Ramos (cell line): ENCODE measurements around the gene ATAD2B.
"Not testable (repeated sequence)": the region's sequence is repeated elsewhere in the genome, so short reads cannot be mapped to it uniquely, and the experiment has no call there.

Experiments
- in situ Hi-C: fragments of 300-500 bp; cut with MboI; formaldehyde crosslinking; loops from one replicate; pipeline ENCODE4 v1.14.3; 2022; ENCODE audit warnings: low sequenced_read_pairs; ENCODE audit not compliant: unreplicated experiment

The ATAD2B gene

GRCh38 chr2:23756593-23757292 lies 170.2 kb downstream of the ATAD2B start:
- in situ Hi-C loops, result no loop called here

DNA sequence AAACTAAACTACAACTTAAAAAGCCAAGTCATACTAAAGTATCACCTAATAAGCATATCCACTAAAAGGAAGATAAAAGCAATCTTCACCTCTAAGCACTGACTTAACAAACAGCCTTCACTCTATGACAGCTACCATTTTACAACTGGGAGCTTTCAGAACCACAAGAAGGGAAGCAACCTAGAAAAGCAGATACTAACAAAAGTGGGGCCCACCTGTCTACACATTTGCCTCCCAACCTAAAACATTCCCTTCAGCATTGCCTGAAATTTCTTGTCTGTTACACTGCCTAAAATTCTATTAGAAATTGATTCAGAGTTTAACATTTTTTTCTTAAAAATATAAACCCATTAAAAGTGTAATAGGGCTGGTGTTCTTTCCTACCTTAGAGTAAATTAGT lies 172.0 kb downstream of the ATAD2B start:
- in situ Hi-C loops, result no loop called here

GRCh38 chr2:23753291-23754010 lies 173.5 kb downstream of the ATAD2B start:
- in situ Hi-C loops, result no loop called here

DNA sequence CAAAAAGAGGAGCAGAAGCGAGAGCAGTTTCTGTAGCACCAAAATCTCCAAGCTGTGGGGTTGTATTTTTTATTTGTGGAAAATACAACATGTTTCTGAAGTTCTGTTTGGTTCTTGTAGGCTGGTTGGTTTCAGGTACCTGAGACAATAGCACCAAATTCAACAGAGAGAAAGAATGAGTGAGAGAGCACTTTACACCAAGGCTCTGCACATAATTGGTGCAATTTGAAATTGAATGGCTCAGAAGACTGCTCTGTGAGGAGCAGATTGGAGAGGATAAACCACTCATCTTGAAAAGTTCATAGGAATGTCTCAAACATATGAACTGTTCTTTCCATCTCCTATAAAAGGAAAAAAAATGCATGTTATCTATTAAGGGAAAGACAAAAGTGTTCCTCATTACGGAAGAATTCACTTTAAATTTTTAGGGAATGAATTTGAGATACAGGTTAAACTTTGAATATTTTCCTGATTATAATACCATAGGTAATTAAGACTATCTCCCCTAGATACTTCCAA lies 175.1 kb downstream of the ATAD2B start:
- in situ Hi-C loops, result no loop called here

- in situ Hi-C loops, result no loop called here
Observed at GRCh38 chr2:23746141-23746863, 180.6 kb downstream of the ATAD2B start.

GRCh38 chr2:23745726-23746105 lies 181.2 kb downstream of the ATAD2B start:
- in situ Hi-C loops, result no loop called here

DNA sequence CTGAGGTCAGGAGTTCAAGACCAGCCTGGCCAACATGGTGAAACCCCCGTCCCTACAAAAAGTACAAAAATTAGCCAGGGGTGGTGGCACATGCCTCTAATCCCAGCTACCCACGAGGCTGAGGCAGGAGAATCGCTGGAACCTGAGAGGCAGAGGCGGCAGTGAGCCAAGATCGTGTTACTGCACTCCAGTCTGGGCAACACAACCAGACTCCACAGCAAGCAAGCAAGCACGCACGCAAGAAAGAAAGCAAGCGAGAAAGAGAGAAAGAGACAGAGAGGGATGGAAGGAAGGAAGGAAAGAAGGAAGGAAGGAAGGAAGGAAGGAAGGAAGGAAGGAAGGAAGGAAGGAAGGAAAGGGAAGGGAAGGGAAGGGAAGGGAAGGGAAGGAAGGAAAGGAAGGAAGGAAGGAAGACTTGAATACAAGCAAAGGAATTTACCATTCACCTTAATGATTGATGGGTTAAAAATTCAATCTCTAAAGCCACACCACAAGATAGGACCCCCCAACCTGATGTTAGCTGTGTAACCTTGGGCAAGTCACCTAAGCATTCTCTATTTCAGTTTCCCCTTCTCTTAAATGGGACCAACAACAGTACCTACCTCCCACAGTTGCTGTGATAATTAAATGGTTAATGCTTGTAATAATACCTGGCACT lies 181.7 kb downstream of the ATAD2B start:
- in situ Hi-C loops, result no loop called here

- in situ Hi-C loops, result not testable (repeated sequence)
Observed at GRCh38 chr2:23736783-23737182, 190.1 kb downstream of the ATAD2B start.

GRCh38 chr2:23734416-23734815 lies 192.5 kb downstream of the ATAD2B start:
- in situ Hi-C loops, result no loop called here

GRCh38 chr2:23723029-23723428 lies 203.9 kb downstream of the ATAD2B start:
- in situ Hi-C loops, result not testable (repeated sequence)

DNA sequence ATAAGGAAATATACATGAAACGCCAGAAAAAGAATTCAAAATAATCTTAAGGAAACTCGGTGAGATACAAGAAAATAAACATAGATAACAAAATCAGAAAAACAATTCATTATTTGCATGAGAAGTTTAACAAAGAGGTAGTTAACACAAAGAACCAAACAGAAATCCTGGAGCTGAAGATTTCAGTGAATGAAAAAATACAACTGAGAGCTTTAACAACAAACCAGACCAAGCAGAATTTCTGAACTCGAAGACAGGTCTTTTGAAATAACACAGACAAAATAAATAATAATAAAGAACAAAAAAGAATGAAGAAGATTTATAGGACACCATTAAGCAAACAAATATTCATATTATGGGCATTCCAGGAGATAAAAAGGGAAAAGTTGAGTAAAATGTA lies 204.7 kb downstream of the ATAD2B start:
- in situ Hi-C loops, result no loop called here

GRCh38 chr2:23721454-23721826 lies 205.5 kb downstream of the ATAD2B start:
- in situ Hi-C loops, result no loop called here

DNA sequence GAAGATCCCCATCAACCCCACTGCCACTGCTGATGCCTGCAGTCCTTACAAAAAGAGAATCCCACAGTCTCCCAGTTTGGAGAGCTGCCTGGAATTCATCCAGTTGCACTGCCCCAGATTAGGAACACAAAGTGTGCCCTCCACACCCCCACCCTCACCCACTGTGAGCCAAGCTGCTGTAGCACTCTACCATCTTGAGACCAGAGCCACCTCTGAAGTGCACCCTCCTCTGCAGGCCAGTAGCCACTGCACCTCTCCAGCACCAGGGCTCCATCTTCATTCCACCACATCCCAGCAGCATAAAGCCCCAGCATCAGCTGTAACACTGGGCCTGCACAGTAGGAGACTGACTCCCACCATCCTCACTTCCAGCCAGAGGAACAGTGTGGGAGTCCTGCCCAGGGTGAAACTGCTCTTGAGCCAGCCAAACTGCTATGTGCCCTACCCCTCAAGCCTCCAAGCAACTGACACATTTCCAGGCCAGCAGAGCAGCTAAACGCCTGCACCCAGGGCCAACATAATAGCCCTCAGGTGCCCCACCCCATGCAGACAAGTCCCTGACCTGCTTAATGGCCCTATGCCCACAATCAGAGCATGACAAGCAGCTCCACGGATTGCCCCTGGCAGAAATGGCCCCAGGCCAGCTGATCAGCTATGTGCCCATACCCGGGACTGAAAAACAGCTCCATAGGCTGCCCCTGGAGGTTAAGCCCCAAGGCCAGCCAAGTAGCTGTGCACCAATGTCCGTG lies 206.0 kb downstream of the ATAD2B start:
- in situ Hi-C loops, result no loop called here

DNA sequence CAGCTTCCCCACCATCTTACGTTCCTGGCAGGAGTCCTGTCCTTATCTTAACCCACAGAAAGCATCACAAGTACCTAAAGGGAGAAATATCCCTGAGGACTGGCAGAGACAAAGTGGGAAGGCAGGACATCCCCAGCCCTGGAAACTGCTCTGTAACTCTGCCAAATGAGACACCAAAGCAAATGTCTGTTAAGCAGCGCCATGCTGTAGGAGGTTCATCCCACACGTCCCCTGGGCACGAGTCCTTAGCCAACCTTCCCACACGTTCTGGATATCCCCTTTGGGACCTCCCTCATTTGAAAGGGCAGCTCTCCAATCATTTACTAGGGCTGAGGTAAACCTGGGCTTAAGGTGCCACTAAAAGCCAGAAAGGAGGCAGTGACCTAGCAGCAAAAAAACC lies 207.2 kb downstream of the ATAD2B start:
- in situ Hi-C loops, result no loop called here

DNA sequence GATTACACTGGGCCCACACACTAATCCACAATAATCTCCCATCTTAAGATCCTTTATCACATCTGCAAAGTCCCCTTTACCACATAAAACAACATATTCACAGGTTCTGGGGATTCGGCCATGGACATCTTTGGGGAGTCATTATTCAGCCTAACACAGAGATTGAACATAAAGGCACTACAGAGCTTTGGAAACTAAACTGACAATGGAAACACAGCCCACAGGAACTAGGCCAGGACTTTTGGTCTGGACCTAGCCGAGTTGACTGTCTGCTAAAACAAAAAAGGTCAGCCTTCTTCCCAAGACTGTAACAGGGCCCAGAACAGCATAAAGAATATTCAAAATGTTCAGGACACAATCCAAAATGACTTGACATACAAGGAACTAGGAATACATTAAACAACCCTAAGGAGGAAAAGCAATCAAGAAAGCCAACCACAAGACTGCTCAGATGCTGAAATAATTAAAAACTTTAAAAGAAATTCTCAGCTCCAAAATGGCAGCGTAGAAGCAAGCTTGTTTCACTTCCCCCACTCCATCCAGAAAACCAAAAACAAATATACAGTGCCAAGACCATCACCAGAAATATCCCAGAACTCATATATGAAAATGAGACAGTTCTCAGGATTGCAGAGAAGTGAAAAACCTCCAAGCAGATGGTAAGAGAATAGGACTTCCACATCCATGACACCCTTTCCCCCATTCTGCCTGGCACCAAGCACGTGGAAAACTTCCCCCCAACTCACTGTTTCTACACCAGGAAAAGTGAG lies 207.8 kb downstream of the ATAD2B start:
- in situ Hi-C loops, result no loop called here

DNA sequence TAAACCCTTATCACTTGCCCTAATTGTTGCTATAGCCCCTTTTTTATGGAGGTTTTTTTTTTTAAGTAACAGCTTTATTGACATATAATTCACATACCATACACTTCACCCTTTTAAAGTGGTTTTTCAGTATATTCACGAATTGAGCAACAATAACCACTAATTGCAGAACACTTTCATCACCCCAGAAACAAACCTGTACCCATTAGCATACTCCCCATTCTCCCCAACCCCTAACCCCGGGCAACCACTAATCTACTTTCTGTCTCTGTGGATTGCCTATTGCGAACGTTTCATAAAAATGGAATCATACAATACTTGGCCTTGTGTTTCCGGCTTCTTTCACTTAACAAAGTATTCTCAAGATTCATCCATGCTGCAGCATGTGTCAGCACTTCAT lies 213.6 kb downstream of the ATAD2B start:
- in situ Hi-C loops, result no loop called here

DNA sequence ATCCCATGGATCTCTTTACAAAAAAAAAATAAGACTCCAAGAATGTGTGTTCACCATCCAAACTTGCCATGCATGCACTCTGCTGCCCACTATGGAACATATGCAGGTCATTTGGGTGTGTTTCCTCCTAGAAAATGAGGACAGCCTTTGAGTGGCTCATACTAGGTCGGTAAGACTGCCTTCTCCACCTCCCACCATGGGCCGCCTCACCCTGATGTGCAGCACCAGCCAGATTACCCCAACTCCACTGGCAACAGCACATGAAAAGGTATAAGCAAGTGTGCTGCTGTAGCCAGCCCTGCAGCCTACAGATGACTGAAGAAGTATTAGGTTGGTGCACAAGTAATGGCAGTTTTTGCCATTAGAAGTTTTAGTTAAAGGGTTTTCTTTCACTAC lies 214.2 kb downstream of the ATAD2B start:
- in situ Hi-C loops, result no loop called here

DNA sequence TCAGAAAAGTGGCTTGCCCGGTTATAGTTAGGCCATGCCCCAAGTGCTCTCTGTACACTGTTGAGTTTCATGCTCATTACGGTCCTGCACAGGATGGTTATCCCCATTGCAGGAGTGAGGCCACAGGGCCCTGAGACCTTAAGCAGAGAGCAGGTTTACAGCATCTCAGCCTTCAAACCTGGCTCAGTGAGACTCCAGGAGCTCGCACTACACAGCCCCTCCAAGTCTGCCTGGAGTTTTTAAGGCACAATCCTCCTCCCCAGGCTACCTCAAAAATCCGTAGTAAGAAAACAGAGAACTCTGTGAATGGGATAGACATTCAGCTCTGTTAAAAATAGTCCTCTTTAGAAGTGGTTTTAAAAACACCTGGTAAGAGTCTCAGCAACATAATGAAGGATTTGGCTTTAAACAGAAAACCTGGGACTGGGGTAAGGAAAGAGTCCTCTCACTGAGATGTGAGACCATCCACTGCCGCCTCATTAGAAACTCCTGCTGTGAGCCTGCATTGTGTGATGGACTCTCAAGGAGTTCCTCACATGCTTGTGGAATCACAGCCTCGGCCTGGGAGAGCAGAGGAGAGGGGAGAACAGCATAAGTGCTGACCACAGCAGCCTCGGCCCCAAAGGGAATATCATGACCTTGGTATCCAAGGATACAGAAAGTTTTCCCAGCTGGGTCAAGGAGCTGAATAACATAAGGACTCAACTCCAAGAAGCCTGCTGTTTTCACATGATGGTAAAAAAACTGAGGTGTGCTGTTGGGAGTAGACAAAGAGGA lies 214.8 kb downstream of the ATAD2B start:
- in situ Hi-C loops, result no loop called here

- in situ Hi-C loops, result no loop called here
Observed at GRCh38 chr2:23709311-23709710, 217.6 kb downstream of the ATAD2B start.
